Esophagus muscularis mucosa (tissue), 4 donors: ENCODE measurements around the gene ABCA3. TPM values are rescaled to one million over a fixed set of nuclear protein-coding genes. Genes with fewer than 3 reads are reported as not detected.
A peak's percentile ranks its signal among the peaks of the same experiment; 100 is the strongest.

Experiments
- DNase-seq: peaks from one replicate; pipeline ENCODE4 v3.0.0-alpha.2; 2017; ENCODE audit errors: extremely low spot score
- H3K27ac ChIP-seq, 4 donors: fragments of 200-600 bp; sonication (generic); replicated peaks in 1 of 4; 1 replicate in 3 of 4; 2 replicates in 1 of 4; pipeline ENCODE4 v1.5.1; 2016 to 2019; ENCODE audit warnings: mild to moderate bottlenecking in 1 of 4
- H3K27me3 ChIP-seq, 4 donors: fragments of 200-600 bp; sonication (generic); one replicate each; pipeline versions ENCODE4 v1.5.1 to v1.6.0; 2016 to 2019
- H3K36me3 ChIP-seq, 4 donors: fragments of 200-600 bp; sonication (generic); one replicate each; pipeline ENCODE4 v1.5.1; 2016 to 2019
- H3K4me1 ChIP-seq, 4 donors: fragments of 200-600 bp; sonication (generic); one replicate each; pipeline ENCODE4 v1.5.1; 2016 to 2019
- H3K4me3 ChIP-seq, 4 donors: fragments of 200-600 bp; sonication (generic); 1 replicate in 2 of 4; 2 replicates in 2 of 4; pipeline ENCODE4 v1.5.1; 2016 to 2019; ENCODE audit warnings: mild to moderate bottlenecking in 4 of 4, moderate library complexity in 1 of 4
- H3K9me3 ChIP-seq, 4 donors: fragments of 200-600 bp; sonication (generic); 1 replicate in 3 of 4; 2 replicates in 1 of 4; pipeline ENCODE4 v1.5.1; 2016 to 2019
- EP300 ChIP-seq: sonication (generic); formaldehyde crosslinking; IDR thresholded peaks from one replicate; pipeline ENCODE4 v1.6.1; 2017; ENCODE audit warnings: antibody characterized with exemption
- POLR2A ChIP-seq: fragments of 450-650 bp; IDR thresholded peaks from one replicate; pipeline ENCODE4 v1.6.1; 2017; ENCODE audit warnings: antibody characterized with exemption, moderate library complexity, mild to moderate bottlenecking, low read depth
- POLR2AphosphoS5 ChIP-seq, 2 donors: sonication (generic); formaldehyde crosslinking; IDR thresholded peaks; one replicate each; pipeline ENCODE4 v1.6.1; 2017; ENCODE audit warnings: antibody characterized with exemption in 2 of 2
- WGBS: methylation state at CpG from one replicate; pipeline ENCODE4 v1.1.5; 2018; 5-methylcytosine and 5-hydroxymethylcytosine counted together
- intact Hi-C: fragments of 100-400 bp; cut with DNase I; formaldehyde crosslinking; loops from one replicate; pipeline ENCODE4 v1.15.1; 2023
- total RNA-seq, 4 donors: library from RNA; depleted of rRNA; stranded (reverse); fragments of >200 nt; gene quantifications; one replicate each; pipeline versions ENCODE4 v1.1.0 to v1.2.1, GENCODE V29; 2016
- TF ChIP-seq, protein P1 (sequence below), 3 experiments: fragments of 200-600 bp in 2 of 3; fragments of 450-650 bp in 1 of 3; sonication (generic) in 2 of 3; IDR thresholded peaks; one replicate each; pipeline ENCODE4 v1.5.1; 2017 to 2019; ENCODE audit warnings: antibody characterized with exemption in 3 of 3, mild to moderate bottlenecking in 2 of 3, moderate library complexity in 1 of 3

The ABCA3 gene
- total RNA-seq, 4 donors from 2014 or later, result 10.4 to 30.7 (median 18.1) TPM

DNA sequence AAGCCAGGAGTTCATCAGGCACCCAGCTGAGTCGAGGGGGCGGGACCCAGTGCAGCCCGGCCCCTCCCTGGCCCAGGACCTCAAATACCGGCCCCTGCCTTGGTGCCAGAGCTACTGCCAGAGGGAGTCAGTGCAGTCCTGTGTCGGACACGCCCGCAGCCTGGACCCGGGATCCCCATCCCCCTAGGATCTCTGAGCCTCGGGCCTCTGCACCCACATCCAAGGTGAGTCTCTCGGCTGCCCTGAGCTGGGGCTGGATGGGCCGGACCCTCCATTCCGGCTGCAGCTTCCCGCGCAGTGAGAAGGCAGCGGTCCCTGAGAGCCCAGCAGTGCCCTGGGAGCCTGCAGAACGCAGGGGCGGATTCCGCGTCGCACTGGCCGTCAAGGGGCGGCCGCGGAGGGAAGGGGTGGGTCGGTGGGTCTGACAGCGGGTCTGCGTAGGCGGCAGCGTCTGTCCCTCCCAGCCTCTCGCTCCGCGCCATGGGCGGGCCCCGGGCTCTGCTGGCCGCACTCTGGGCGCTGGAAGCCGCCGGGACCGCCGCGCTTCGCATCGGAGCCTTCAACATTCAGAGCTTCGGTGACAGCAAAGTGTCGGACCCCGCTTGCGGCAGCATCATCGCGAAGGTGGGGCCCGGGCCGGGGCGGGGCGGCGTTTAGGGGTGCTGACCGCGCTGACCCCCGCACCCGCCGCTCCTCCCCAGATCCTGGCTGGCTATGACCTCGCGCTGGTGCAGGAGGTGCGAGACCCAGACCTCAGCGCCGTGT lies 104.0 kb downstream of the ABCA3 start, which contains the start of gene DNASE1L2:
Gene DNASE1L2 (plus strand): TSS at position 108 of the 765 bp plus-strand sequence. CDS start 373 bp downstream, at position 481.
- Histone ChIP-seq H3K4me1 (peaks cover 21 to 34% (median 30%) of the 10 kb centered on the region in 4 donors), H3K4me3 (peak within 1 kb of the TSS; percentile 30 to 45 (median 37)), H3K9me3 (no peaks in the 10 kb centered on the region), H3K27ac (no peak within 1 kb of the TSS), H3K36me3 (peaks cover 43 to 68% (median 65%) of the 10 kb centered on the region in 4 donors), H3K27me3 (peaks cover 9 to 57% (median 17%) of the 10 kb centered on the region in 4 donors)
- intact Hi-C loops, result no loop called here
- TF ChIP-seq EP300, result no peak
- TF ChIP-seq, protein P1, sequence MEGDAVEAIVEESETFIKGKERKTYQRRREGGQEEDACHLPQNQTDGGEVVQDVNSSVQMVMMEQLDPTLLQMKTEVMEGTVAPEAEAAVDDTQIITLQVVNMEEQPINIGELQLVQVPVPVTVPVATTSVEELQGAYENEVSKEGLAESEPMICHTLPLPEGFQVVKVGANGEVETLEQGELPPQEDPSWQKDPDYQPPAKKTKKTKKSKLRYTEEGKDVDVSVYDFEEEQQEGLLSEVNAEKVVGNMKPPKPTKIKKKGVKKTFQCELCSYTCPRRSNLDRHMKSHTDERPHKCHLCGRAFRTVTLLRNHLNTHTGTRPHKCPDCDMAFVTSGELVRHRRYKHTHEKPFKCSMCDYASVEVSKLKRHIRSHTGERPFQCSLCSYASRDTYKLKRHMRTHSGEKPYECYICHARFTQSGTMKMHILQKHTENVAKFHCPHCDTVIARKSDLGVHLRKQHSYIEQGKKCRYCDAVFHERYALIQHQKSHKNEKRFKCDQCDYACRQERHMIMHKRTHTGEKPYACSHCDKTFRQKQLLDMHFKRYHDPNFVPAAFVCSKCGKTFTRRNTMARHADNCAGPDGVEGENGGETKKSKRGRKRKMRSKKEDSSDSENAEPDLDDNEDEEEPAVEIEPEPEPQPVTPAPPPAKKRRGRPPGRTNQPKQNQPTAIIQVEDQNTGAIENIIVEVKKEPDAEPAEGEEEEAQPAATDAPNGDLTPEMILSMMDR (IDR thresholded peaks at IDR 0.05), result no peak
- TF ChIP-seq POLR2A, result no peak
- no peak for TF ChIP-seq POLR2AphosphoS5 (IDR thresholded peaks at IDR 0.05)
- DNase-seq, result no peak
- WGBS, result 24% methylated on average over 5 of the region's 64 CpGs

DNA sequence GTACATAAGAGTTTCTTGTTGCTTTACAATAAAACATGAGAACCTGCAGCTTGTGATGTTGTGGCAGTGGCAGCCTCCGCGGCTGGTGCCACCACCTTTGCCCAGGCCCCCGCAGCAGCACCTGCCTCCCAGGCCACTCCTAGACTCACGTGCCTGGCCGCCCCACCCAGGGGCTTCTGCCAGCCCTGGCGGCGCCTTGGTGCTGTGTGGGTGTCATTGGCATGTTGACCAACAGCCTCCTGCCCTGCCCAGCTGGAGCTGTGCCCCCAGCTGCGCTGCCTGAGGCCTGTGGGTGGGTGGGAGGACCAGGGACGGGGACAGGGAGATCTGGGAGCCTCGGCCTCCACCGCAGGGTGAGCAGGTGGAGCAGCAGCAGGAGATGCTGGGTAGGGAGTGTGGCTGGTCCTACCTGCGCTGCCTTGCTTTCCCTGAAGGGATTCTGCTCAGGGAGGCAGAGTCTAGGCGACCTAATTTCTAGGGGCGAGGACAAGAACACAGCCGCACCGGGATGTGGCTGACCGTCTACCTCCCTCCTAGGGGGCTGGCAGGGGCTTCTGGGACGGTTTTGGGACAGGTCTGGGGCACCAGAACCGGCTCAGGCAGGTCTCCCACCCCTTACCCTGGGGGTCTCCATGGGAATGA lies 104.7 kb downstream of the ABCA3 start:
- TF ChIP-seq, protein P1 (IDR thresholded peaks at IDR 0.05), result no peak
- TF ChIP-seq POLR2A (no peak), EP300 (no peak), POLR2AphosphoS5 (IDR thresholded peaks at IDR 0.05) (no peak)
- H3K4me3 ChIP-seq, result peak overlapping the region in 1 of 4 donors; percentile 37
- no peaks in the 10 kb centered on the region for H3K9me3 ChIP-seq
- intact Hi-C loops, result no loop called here
- H3K4me1 ChIP-seq, result peaks cover 21 to 34% (median 30%) of the 10 kb centered on the region in 4 donors
- WGBS, result 80% methylated on average over 1 of the region's 19 CpGs
- peaks cover 9 to 59% (median 17%) of the 10 kb centered on the region in 4 donors for H3K27me3 ChIP-seq
- no peak overlapping the region for H3K27ac ChIP-seq
- DNase-seq, result no peak
- peaks cover 50 to 68% (median 67%) of the 10 kb centered on the region in 4 donors for H3K36me3 ChIP-seq

DNA sequence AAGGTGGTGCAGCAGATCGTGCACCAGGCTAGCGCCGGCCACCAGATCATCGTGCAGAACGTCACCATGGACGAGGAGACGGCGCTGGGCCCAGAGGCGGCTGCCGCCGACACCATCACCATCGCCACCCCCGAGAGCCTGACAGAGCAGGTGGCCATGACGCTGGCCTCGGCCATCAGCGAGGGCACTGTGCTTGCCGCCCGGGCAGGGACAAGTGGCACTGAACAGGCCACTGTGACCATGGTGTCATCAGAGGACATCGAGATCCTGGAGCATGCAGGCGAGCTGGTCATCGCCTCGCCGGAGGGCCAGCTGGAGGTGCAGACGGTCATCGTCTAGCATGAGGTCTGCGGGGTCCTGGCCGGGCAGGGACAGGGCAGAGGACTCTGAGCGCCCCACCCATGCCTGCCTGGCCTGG lies 105.3 kb downstream of the ABCA3 start:
- no peak for DNase-seq
- no peak overlapping the region for H3K27ac ChIP-seq
- no peaks in the 10 kb centered on the region for H3K9me3 ChIP-seq
- H3K27me3 ChIP-seq, result peaks cover 9 to 64% (median 17%) of the 10 kb centered on the region in 4 donors
- peaks cover 21 to 34% (median 30%) of the 10 kb centered on the region in 4 donors for H3K4me1 ChIP-seq
- intact Hi-C loops, result no loop called here
- H3K4me3 ChIP-seq, result no peak overlapping the region
- H3K36me3 ChIP-seq, result peaks cover 54 to 69% (median 68%) of the 10 kb centered on the region in 4 donors
- TF ChIP-seq POLR2AphosphoS5 (IDR thresholded peaks at IDR 0.05) (no peak), EP300 (no peak), POLR2A (no peak)
- TF ChIP-seq, protein P1 (IDR thresholded peaks at IDR 0.05), result no peak
- WGBS, result 87% methylated on average over 19 of the region's 28 CpGs

DNA sequence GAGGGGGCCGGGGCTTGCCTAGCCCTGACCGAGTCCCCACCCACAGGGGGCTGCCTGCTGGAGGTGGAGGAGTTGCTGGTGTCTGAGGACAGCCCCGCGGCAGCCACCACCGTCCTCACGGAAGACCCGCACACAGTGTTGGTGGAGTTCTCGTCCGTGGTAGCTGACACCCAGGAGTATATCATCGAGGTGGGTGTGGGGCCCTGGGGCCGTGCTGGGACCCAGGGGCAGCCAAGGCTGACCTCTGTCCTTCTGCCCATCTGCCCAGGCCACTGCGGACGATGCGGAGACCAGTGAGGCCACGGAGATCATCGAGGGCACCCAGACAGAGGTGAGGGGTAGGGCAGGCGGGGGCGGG lies 105.7 kb downstream of the ABCA3 start:
- no peak for DNase-seq
- no peaks in the 10 kb centered on the region for H3K9me3 ChIP-seq
- intact Hi-C loops, result no loop called here
- peaks cover 9 to 65% (median 17%) of the 10 kb centered on the region in 4 donors for H3K27me3 ChIP-seq
- peaks cover 58 to 69% (median 68%) of the 10 kb centered on the region in 4 donors for H3K36me3 ChIP-seq
- no peak overlapping the region for H3K4me3 ChIP-seq
- no peak overlapping the region for H3K27ac ChIP-seq
- 91% methylated on average over 10 of the region's 18 CpGs for WGBS
- TF ChIP-seq, protein P1 (IDR thresholded peaks at IDR 0.05), result no peak
- TF ChIP-seq EP300, result no peak
- no peak for TF ChIP-seq POLR2A
- TF ChIP-seq POLR2AphosphoS5 (IDR thresholded peaks at IDR 0.05), result no peak
- H3K4me1 ChIP-seq, result peaks cover 21 to 34% (median 30%) of the 10 kb centered on the region in 4 donors
